Activated CD8-positive, alpha-beta T cell treated with anti-CD3 and anti-CD28 coated beads for 36 hours (primary cell): ENCODE results near the gene RNU6-1. TPM values are rescaled to one million over a fixed set of nuclear protein-coding genes. Genes with fewer than 3 reads are reported as not detected.

ENCODE experiments used
- ATAC-seq: fragments of 200-7000 bp; cut with Tn5 transposase; one replicate; pipeline ENCODE4 v1.10.0; 2021; ENCODE audit warnings: mild to moderate bottlenecking, moderate library complexity
- CTCF ChIA-PET: fragments of 350-600 bp; sonication (Branson Sonifier 250); formaldehyde crosslinking; loops from one replicate; lab custom pipeline; 2021; ENCODE audit warnings: antibody characterized with exemption; lab: Charles Lee
- POLR2A ChIA-PET: fragments of 350-600 bp; sonication (Branson Sonifier 250); formaldehyde crosslinking; loops from one replicate; lab custom pipeline; 2021; ENCODE audit warnings: antibody characterized with exemption; lab: Charles Lee
- DNase-seq: peaks from one replicate; pipeline ENCODE4 v3.0.0-alpha.2; 2020
- H3K27ac Mint-ChIP-seq: one replicate; pipeline ENCODE4 v1.8.0; 2021; ENCODE audit warnings: mild to moderate bottlenecking, mixed read lengths
- H3K27me3 Mint-ChIP-seq: one replicate; pipeline ENCODE4 v1.8.0; 2021; ENCODE audit warnings: mixed read lengths
- H3K36me3 Mint-ChIP-seq: one replicate; pipeline ENCODE4 v1.8.0; 2021; ENCODE audit warnings: low read depth, mixed read lengths
- H3K4me1 Mint-ChIP-seq: one replicate; pipeline ENCODE4 v1.8.0; 2021; ENCODE audit warnings: low read depth, mixed read lengths
- H3K4me3 Mint-ChIP-seq: one replicate; pipeline ENCODE4 v1.8.0; 2021; ENCODE audit warnings: mild to moderate bottlenecking, moderate library complexity, mixed read lengths
- H3K9me3 Mint-ChIP-seq: one replicate; pipeline ENCODE4 v1.8.0; 2021; ENCODE audit warnings: mixed read lengths
- intact Hi-C: fragments of 100-400 bp; cut with micrococcal nuclease; formaldehyde crosslinking; loops from one replicate; pipeline ENCODE4 v1.10.0; 2022
- total RNA-seq, 2 experiments: library from RNA; stranded (reverse); gene quantifications; one replicate each; pipeline ENCODE4 v1.2.3, GENCODE V29; 2021
- TF ChIP-seq, protein P1 (sequence below): fragments of 200-600 bp; IDR thresholded peaks from one replicate; pipeline ENCODE4 v1.8.0; 2022; ENCODE audit warnings: antibody characterized with exemption, mild to moderate bottlenecking

Gene RNU6-1
- total RNA-seq, 2 experiments from 2014 or later = not detected

DNA sequence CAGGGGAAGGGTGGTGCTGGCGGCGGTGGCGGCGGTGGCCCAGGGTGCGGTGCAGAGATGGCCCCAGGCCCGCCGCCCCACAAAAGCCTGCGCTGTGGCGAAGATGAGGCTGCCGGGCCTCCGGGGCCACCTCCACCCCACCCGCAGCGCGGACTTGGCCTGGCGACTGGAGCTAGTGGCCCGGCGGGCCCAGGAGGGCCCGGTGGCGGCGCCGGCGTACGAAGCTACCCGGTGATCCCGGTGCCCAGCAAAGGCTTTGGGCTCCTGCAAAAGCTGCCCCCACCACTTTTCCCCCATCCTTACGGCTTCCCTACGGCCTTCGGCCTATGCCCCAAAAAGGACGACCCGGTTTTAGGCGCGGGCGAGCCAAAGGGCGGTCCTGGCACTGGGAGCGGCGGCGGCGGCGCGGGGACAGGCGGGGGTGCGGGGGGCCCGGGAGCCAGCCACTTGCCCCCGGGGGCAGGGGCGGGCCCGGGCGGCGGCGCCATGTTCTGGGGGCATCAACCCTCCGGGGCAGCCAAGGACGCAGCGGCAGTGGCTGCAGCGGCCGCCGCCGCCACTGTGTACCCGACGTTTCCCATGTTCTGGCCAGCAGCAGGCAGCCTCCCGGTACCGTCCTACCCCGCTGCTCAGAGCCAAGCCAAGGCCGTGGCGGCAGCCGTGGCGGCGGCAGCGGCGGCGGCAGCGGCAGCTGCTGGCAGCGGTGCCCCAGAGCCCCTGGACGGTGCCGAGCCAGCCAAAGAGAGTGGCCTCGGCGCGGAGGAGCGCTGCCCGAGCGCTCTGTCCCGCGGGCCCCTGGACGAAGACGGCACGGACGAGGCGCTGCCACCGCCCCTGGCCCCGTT is 12.9 kb downstream of the RNU6-1 start:
- no peak overlapping the region for H3K4me3 Mint-ChIP-seq
- no peak overlapping the region for H3K27ac Mint-ChIP-seq
- ATAC-seq = no peak
- ChIA-PET CTCF (interaction anchor here (3.4 kb wide), 1 partner anchor 9 kb away, joined by 15 read pairs; no protein-coding TSS in a partner anchor), POLR2A (no interaction called here)
- no peak for DNase-seq
- H3K36me3 Mint-ChIP-seq = no peaks in the 10 kb centered on the region
- TF ChIP-seq, protein P1, sequence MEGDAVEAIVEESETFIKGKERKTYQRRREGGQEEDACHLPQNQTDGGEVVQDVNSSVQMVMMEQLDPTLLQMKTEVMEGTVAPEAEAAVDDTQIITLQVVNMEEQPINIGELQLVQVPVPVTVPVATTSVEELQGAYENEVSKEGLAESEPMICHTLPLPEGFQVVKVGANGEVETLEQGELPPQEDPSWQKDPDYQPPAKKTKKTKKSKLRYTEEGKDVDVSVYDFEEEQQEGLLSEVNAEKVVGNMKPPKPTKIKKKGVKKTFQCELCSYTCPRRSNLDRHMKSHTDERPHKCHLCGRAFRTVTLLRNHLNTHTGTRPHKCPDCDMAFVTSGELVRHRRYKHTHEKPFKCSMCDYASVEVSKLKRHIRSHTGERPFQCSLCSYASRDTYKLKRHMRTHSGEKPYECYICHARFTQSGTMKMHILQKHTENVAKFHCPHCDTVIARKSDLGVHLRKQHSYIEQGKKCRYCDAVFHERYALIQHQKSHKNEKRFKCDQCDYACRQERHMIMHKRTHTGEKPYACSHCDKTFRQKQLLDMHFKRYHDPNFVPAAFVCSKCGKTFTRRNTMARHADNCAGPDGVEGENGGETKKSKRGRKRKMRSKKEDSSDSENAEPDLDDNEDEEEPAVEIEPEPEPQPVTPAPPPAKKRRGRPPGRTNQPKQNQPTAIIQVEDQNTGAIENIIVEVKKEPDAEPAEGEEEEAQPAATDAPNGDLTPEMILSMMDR = no peak
- no peaks in the 10 kb centered on the region for H3K9me3 Mint-ChIP-seq
- intact Hi-C loops = no loop called here
- peaks cover 43% of the 10 kb centered on the region for H3K4me1 Mint-ChIP-seq
- H3K27me3 Mint-ChIP-seq = peaks cover 72% of the 10 kb centered on the region

DNA sequence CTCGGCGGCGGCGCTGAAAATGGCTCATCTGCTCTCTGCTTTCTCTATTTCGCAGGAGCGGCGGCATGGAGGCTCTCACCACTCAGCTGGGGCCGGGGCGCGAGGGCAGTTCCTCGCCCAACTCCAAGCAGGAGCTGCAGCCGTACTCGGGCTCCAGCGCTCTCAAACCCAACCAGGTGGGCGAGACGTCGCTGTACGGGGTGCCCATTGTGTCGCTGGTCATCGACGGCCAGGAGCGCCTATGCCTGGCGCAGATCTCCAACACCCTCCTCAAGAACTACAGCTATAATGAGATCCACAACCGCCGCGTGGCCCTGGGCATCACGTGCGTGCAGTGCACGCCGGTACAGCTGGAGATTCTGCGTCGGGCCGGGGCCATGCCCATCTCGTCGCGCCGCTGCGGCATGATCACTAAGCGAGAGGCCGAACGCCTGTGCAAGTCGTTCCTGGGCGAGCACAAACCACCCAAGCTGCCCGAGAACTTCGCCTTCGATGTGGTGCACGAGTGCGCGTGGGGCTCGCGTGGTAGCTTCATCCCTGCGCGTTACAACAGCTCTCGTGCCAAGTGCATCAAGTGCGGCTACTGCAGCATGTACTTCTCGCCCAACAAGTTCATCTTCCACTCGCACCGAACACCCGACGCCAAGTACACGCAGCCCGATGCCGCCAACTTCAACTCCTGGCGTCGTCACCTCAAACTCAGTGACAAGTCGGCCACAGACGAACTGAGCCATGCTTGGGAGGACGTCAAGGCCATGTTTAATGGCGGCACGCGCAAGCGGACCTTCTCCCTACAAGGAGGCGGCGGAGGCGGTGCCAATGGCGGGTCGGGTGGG is 13.7 kb downstream of the RNU6-1 start:
- peaks cover 49% of the 10 kb centered on the region for H3K4me1 Mint-ChIP-seq
- TF ChIP-seq, protein P1 = no peak
- H3K27me3 Mint-ChIP-seq = peaks cover 73% of the 10 kb centered on the region
- intact Hi-C loops = no loop called here
- H3K9me3 Mint-ChIP-seq = no peaks in the 10 kb centered on the region
- ChIA-PET POLR2A (interaction anchor here (0.7 kb wide), 1 partner anchor 12 kb away, joined by 3 read pairs; no protein-coding TSS in a partner anchor), CTCF (interaction anchor here (0.6 to 3.4 kb wide), 2 partner anchors 10 to 298 kb away, joined by 3 to 15 read pairs; no protein-coding TSS in a partner anchor)
- H3K27ac Mint-ChIP-seq = no peak overlapping the region
- no peaks in the 10 kb centered on the region for H3K36me3 Mint-ChIP-seq
- H3K4me3 Mint-ChIP-seq = no peak overlapping the region
- ATAC-seq (no peak), DNase-seq (no peak)

DNA sequence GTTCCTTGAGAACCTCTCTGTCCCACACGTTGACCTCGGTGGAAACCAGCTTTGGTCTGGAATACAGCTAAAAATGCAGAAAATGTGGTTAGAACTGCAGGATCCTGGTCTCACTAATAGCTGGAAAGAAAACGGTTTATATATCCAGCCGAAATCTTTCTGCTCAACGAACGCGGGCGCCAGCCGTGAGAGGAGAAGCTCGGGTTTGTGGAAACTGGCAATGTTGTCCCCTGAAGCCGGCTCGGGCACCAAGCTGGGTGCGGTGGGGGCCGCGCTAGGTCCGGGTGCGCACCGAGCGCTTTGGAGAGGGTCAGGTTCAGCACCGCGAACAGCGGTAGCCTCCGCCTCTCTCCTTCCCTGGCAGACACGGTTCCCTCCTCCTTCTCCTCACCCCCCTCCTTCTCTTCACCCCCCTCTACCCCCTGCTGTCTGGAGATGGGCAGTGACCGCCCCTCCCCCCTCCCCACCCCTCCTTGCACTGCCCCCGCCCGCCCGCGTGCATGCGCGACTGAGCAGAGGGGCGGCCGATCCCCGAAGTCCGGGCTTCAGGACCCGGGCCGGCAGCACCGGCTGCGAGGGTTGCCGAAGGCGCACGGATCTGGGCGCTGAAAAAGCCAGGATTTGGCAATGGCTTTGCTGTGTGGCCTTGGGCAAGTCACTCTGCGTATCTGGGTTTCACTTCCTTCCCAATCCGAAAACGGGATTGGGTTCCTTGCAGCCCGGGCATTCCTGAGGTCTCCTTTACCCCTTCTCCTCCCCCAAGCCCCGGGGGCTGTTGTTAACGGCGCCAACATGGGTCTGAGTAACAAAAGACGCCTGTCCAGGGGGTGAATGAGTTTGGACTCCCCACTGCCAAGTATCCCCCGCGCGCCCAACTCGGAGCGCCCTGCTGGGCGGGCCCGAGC is 14.6 kb downstream of the RNU6-1 start, which contains the start of gene SKOR1:
Gene SKOR1 (plus strand): TSS at position 534 of the 905 bp plus-strand sequence. CDS start 94 bp downstream, at position 628.
- no peaks in the 10 kb centered on the region for H3K36me3 Mint-ChIP-seq
- TF ChIP-seq, protein P1 = no peak
- CTCF ChIA-PET = interaction anchor here (0.6 to 3.4 kb wide), 5 partner anchors 11 to 368 kb away, joined by 3 to 15 read pairs (median 4); no protein-coding TSS in a partner anchor
- no peak within 1 kb of the TSS for H3K4me3 Mint-ChIP-seq
- H3K27me3 Mint-ChIP-seq = peaks cover 73% of the 10 kb centered on the region
- H3K9me3 Mint-ChIP-seq = no peaks in the 10 kb centered on the region
- no peak within 1 kb of the TSS for H3K27ac Mint-ChIP-seq
- intact Hi-C loops = no loop called here
- peaks cover 51% of the 10 kb centered on the region for H3K4me1 Mint-ChIP-seq
- no peak for DNase-seq
- POLR2A ChIA-PET = interaction anchor here (0.7 to 1.4 kb wide), 4 partner anchors 10 to 304 kb away, joined by 3 to 4 read pairs (median 3); no protein-coding TSS in a partner anchor
- ATAC-seq = no peak

DNA sequence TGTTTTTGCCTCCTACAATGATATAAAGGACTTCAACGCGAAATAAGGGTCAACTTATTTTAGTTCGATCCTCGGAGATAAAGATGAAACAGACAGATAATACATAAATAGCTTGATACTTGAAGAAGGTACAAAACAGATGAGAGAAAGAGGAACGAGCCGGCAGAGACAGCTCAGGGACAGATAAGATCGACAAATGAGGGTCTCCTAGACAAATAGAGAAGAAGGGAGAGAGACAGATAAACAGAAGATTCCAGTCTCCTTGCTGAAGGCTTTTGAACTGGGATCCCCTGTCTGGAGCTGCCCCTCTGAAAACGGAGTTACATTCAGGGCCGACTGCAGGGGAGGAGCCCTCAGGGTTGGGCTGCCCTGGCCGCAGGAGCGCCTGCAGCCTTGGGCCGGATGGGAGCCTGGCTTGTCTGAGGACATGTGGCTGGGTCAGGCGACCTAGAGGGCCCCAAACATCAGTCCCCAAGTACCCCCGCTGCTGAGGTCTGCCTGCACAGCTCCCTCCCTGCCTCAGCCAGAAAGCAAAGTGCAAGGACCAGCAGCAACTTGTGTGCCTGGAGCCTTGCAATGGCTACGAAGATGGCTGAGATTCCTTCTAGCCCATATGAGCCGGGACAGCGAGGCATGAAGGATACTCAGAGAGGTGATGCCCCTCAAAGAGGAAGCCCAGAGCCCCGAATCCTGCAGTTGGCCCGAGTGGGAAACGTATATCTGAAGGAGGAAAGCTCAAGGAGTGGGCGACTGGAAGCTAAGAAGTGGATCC is 15.5 kb downstream of the RNU6-1 start:
- Mint-ChIP-seq H3K36me3 (no peaks in the 10 kb centered on the region), H3K4me1 (peaks cover 50% of the 10 kb centered on the region), H3K27ac (no peak overlapping the region), H3K9me3 (no peaks in the 10 kb centered on the region), H3K27me3 (peaks cover 76% of the 10 kb centered on the region), H3K4me3 (peak overlapping the region; percentile 67)
- ChIA-PET POLR2A (interaction anchor here (1.1 to 1.4 kb wide), 4 partner anchors 9 to 303 kb away, joined by 3 to 4 read pairs (median 3); no protein-coding TSS in a partner anchor), CTCF (interaction anchor here (1.1 to 3.4 kb wide), 6 partner anchors 8 to 878 kb away, joined by 3 to 15 read pairs (median 4); no protein-coding TSS in a partner anchor)
- ATAC-seq = no peak
- intact Hi-C loops = no loop called here
- TF ChIP-seq, protein P1 = no peak
- no peak for DNase-seq
